ENCODE measurements around the gene GPD1L.

The GPD1L gene

GRCh38 chr3:32215185-32215584, 108.8 kb downstream of the GPD1L start:
- no peak for TF ChIP-seq CTCF (IDR thresholded peaks at IDR 0.05; ENCODE audit: low read depth, low read length)
- DNase-seq (ENCODE audit: extremely low read depth, low read depth): no peak

GRCh38 chr3:32216172-32216783, 109.9 kb downstream of the GPD1L start:
- no peak for TF ChIP-seq CTCF (IDR thresholded peaks at IDR 0.05; ENCODE audit: low read depth, low read length)
- DNase-seq (ENCODE audit: extremely low read depth, low read depth): no peak

GRCh38 chr3:32217339-32217738, 110.9 kb downstream of the GPD1L start:
- TF ChIP-seq CTCF (IDR thresholded peaks at IDR 0.05; ENCODE audit: low read depth, low read length): no peak
- DNase-seq (ENCODE audit: extremely low read depth, low read depth): no peak
